ENCODE measurements around the gene CNKSR2. TPM values are rescaled to one million over a fixed set of nuclear protein-coding genes. Genes with fewer than 3 reads are reported as not detected.
A peak's percentile ranks its signal among the peaks of the same experiment; 100 is the strongest.

The CNKSR2 gene
- polyA plus RNA-seq, 4 donors = under 0.01 to 0.27 (median 0.25) TPM; not detected in 1

- no peaks in the 10 kb centered on the region for H3K36me3 ChIP-seq (ENCODE audit: control insufficient read depth in 3 of 3, insufficient read depth in 2 of 3, low read depth in 1 of 3, low read length in 3 of 3)
- WGBS, 3 donors = 12 to 36% (median 21%) methylated on average over 5 to 23 of the region's 23 CpGs
- FAIRE-seq = no peak
- peak overlapping the region in 2 of 3 donors; percentile 75 to 81 for H3K27ac ChIP-seq (ENCODE audit: low read depth in 1 of 3, low read length in 2 of 3)
- peak overlapping the region in 2 of 3 donors; percentile 48 to 62 for H3K4me3 ChIP-seq (ENCODE audit: low read depth in 1 of 3, low read length in 3 of 3)
- peaks cover 0 to 27% (median 0%) of the 10 kb centered on the region in 3 donors for H3K27me3 ChIP-seq (ENCODE audit: control insufficient read depth in 3 of 3, insufficient read depth in 3 of 3, low read length in 3 of 3)
- peaks cover 0 to 3% of the 10 kb centered on the region in 2 donors for H3K9me3 ChIP-seq (ENCODE audit: control insufficient read depth in 2 of 2, insufficient read depth in 1 of 2, low read depth in 1 of 2, low read length in 1 of 2)
- H3K4me1 ChIP-seq (ENCODE audit: control insufficient read depth in 3 of 3, insufficient read depth in 2 of 3, low read depth in 1 of 3, low read length in 2 of 3) = no peaks in the 10 kb centered on the region
- DNase-seq = peak; percentile 53 to 87
These were observed 284.5 kb downstream of the CNKSR2 start for GRCh38 chrX:21658746-21659145.

GRCh38 chrX:21659320-21659719, 285.1 kb downstream of the CNKSR2 start:
- Histone ChIP-seq H3K27me3 (ENCODE audit: control insufficient read depth in 3 of 3, insufficient read depth in 3 of 3, low read length in 3 of 3) (peaks cover 0 to 27% (median 0%) of the 10 kb centered on the region in 3 donors), H3K9me3 (ENCODE audit: control insufficient read depth in 2 of 2, insufficient read depth in 1 of 2, low read depth in 1 of 2, low read length in 1 of 2) (peaks cover 0 to 3% of the 10 kb centered on the region in 2 donors), H3K36me3 (ENCODE audit: control insufficient read depth in 3 of 3, insufficient read depth in 2 of 3, low read depth in 1 of 3, low read length in 3 of 3) (no peaks in the 10 kb centered on the region), H3K4me1 (ENCODE audit: control insufficient read depth in 3 of 3, insufficient read depth in 2 of 3, low read depth in 1 of 3, low read length in 2 of 3) (no peaks in the 10 kb centered on the region), H3K27ac (ENCODE audit: low read depth in 1 of 3, low read length in 2 of 3) (peak overlapping the region in 1 of 3 donors; percentile 75), H3K4me3 (ENCODE audit: low read depth in 1 of 3, low read length in 3 of 3) (peak overlapping the region in 1 of 3 donors; percentile 62)
- DNase-seq (no peak), FAIRE-seq (no peak)
- WGBS, 3 donors = 28 to 69% (median 38%) methylated on average over 3 of the region's 3 CpGs

GRCh38 chrX:21660156-21660555, 285.9 kb downstream of the CNKSR2 start:
- no peaks in the 10 kb centered on the region for H3K36me3 ChIP-seq (ENCODE audit: control insufficient read depth in 3 of 3, insufficient read depth in 2 of 3, low read depth in 1 of 3, low read length in 3 of 3)
- H3K9me3 ChIP-seq (ENCODE audit: control insufficient read depth in 2 of 2, insufficient read depth in 1 of 2, low read depth in 1 of 2, low read length in 1 of 2) = peaks cover 0 to 3% of the 10 kb centered on the region in 2 donors
- peaks cover 0 to 27% (median 0%) of the 10 kb centered on the region in 3 donors for H3K27me3 ChIP-seq (ENCODE audit: control insufficient read depth in 3 of 3, insufficient read depth in 3 of 3, low read length in 3 of 3)
- H3K4me1 ChIP-seq (ENCODE audit: control insufficient read depth in 3 of 3, insufficient read depth in 2 of 3, low read depth in 1 of 3, low read length in 2 of 3) = no peaks in the 10 kb centered on the region
- WGBS, 3 donors = 82 to 89% (median 85%) methylated on average over 2 of the region's 2 CpGs
- H3K4me3 ChIP-seq (ENCODE audit: low read depth in 1 of 3, low read length in 3 of 3) = no peak overlapping the region
- H3K27ac ChIP-seq (ENCODE audit: low read depth in 1 of 3, low read length in 2 of 3) = no peak overlapping the region
- FAIRE-seq (no peak), DNase-seq (no peak)

GRCh38 chrX:21661316-21661715, 287.1 kb downstream of the CNKSR2 start:
- Histone ChIP-seq H3K9me3 (ENCODE audit: control insufficient read depth in 2 of 2, insufficient read depth in 1 of 2, low read depth in 1 of 2, low read length in 1 of 2) (peaks cover 0 to 3% of the 10 kb centered on the region in 2 donors), H3K4me3 (ENCODE audit: low read depth in 1 of 3, low read length in 3 of 3) (no peak overlapping the region), H3K27ac (ENCODE audit: low read depth in 1 of 3, low read length in 2 of 3) (no peak overlapping the region), H3K36me3 (ENCODE audit: control insufficient read depth in 3 of 3, insufficient read depth in 2 of 3, low read depth in 1 of 3, low read length in 3 of 3) (no peaks in the 10 kb centered on the region), H3K4me1 (ENCODE audit: control insufficient read depth in 3 of 3, insufficient read depth in 2 of 3, low read depth in 1 of 3, low read length in 2 of 3) (no peaks in the 10 kb centered on the region), H3K27me3 (ENCODE audit: control insufficient read depth in 3 of 3, insufficient read depth in 3 of 3, low read length in 3 of 3) (peaks cover 0 to 19% (median 0%) of the 10 kb centered on the region in 3 donors)
- no peak for FAIRE-seq
- 61 to 78% (median 61%) methylated on average over 6 of the region's 6 CpGs for WGBS, 3 donors
- DNase-seq = no peak

DNA sequence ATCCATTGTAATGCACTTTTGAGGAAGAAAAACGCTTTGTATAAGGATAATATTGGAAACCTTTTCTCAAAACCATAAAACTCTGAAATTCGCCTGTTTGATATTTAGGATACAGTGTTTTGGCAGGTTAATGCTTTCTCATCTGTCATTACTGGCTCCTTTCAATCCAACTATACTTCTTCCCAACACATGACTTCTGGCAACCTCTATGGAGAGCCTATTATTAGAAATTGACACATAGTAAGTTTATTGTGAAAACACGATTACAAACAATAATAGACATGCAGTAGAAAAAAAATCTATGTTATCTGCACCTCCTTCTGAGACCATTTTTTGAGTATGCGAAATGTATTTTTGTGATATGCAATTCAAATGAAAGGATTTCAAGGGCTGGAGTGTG, 288.5 kb downstream of the CNKSR2 start:
- Histone ChIP-seq H3K4me1 (ENCODE audit: control insufficient read depth in 3 of 3, insufficient read depth in 2 of 3, low read depth in 1 of 3, low read length in 2 of 3) (no peaks in the 10 kb centered on the region), H3K9me3 (ENCODE audit: control insufficient read depth in 2 of 2, insufficient read depth in 1 of 2, low read depth in 1 of 2, low read length in 1 of 2) (no peaks in the 10 kb centered on the region), H3K4me3 (ENCODE audit: low read depth in 1 of 3, low read length in 3 of 3) (no peak overlapping the region), H3K27me3 (ENCODE audit: control insufficient read depth in 3 of 3, insufficient read depth in 3 of 3, low read length in 3 of 3) (peaks cover 0 to 6% (median 0%) of the 10 kb centered on the region in 3 donors), H3K36me3 (ENCODE audit: control insufficient read depth in 3 of 3, insufficient read depth in 2 of 3, low read depth in 1 of 3, low read length in 3 of 3) (no peaks in the 10 kb centered on the region), H3K27ac (ENCODE audit: low read depth in 1 of 3, low read length in 2 of 3) (no peak overlapping the region)
- WGBS, 3 donors = 68 to 79% (median 77%) methylated on average over 4 of the region's 4 CpGs
- FAIRE-seq (no peak), DNase-seq (no peak)

- H3K9me3 ChIP-seq (ENCODE audit: control insufficient read depth in 2 of 2, insufficient read depth in 1 of 2, low read depth in 1 of 2, low read length in 1 of 2) = no peaks in the 10 kb centered on the region
- H3K27me3 ChIP-seq (ENCODE audit: control insufficient read depth in 3 of 3, insufficient read depth in 3 of 3, low read length in 3 of 3) = no peaks in the 10 kb centered on the region
- DNase-seq (no peak), FAIRE-seq (no peak)
- H3K4me1 ChIP-seq (ENCODE audit: control insufficient read depth in 3 of 3, insufficient read depth in 2 of 3, low read depth in 1 of 3, low read length in 2 of 3) = no peaks in the 10 kb centered on the region
- H3K4me3 ChIP-seq (ENCODE audit: low read depth in 1 of 3, low read length in 3 of 3) = no peak overlapping the region
- no peaks in the 10 kb centered on the region for H3K36me3 ChIP-seq (ENCODE audit: control insufficient read depth in 3 of 3, insufficient read depth in 2 of 3, low read depth in 1 of 3, low read length in 3 of 3)
- WGBS, 3 donors = 57 to 89% (median 82%) methylated on average over 4 of the region's 4 CpGs
- no peak overlapping the region for H3K27ac ChIP-seq (ENCODE audit: low read depth in 1 of 3, low read length in 2 of 3)
These were observed 292.0 kb downstream of the CNKSR2 start for GRCh38 chrX:21666252-21666651.

GRCh38 chrX:21666679-21667078, 292.5 kb downstream of the CNKSR2 start:
- FAIRE-seq = no peak
- no peak overlapping the region for H3K4me3 ChIP-seq (ENCODE audit: low read depth in 1 of 3, low read length in 3 of 3)
- 77 to 89% (median 85%) methylated on average over 4 of the region's 4 CpGs for WGBS, 3 donors

GRCh38 chrX:21674430-21675186, 300.4 kb downstream of the CNKSR2 start:
- Histone ChIP-seq H3K36me3 (ENCODE audit: control insufficient read depth in 3 of 3, insufficient read depth in 2 of 3, low read depth in 1 of 3, low read length in 3 of 3) (no peaks in the 10 kb centered on the region), H3K27me3 (ENCODE audit: control insufficient read depth in 3 of 3, insufficient read depth in 3 of 3, low read length in 3 of 3) (no peaks in the 10 kb centered on the region), H3K4me1 (ENCODE audit: control insufficient read depth in 3 of 3, insufficient read depth in 2 of 3, low read depth in 1 of 3, low read length in 2 of 3) (no peaks in the 10 kb centered on the region), H3K9me3 (ENCODE audit: control insufficient read depth in 2 of 2, insufficient read depth in 1 of 2, low read depth in 1 of 2, low read length in 1 of 2) (no peaks in the 10 kb centered on the region), H3K27ac (ENCODE audit: low read depth in 1 of 3, low read length in 2 of 3) (no peak overlapping the region), H3K4me3 (ENCODE audit: low read depth in 1 of 3, low read length in 3 of 3) (no peak overlapping the region)
- DNase-seq = peak; percentile 36 to 64
- no peak for FAIRE-seq
- 41 to 69% (median 41%) methylated on average over 4 of the region's 4 CpGs for WGBS, 3 donors

More at GRCh38 chrX:21666679-21667078, 292.5 kb downstream of the CNKSR2 start:
- Histone ChIP-seq H3K4me1 (ENCODE audit: control insufficient read depth in 3 of 3, insufficient read depth in 2 of 3, low read depth in 1 of 3, low read length in 2 of 3) (no peaks in the 10 kb centered on the region), H3K36me3 (ENCODE audit: control insufficient read depth in 3 of 3, insufficient read depth in 2 of 3, low read depth in 1 of 3, low read length in 3 of 3) (no peaks in the 10 kb centered on the region), H3K27me3 (ENCODE audit: control insufficient read depth in 3 of 3, insufficient read depth in 3 of 3, low read length in 3 of 3) (no peaks in the 10 kb centered on the region), H3K9me3 (ENCODE audit: control insufficient read depth in 2 of 2, insufficient read depth in 1 of 2, low read depth in 1 of 2, low read length in 1 of 2) (no peaks in the 10 kb centered on the region), H3K27ac (ENCODE audit: low read depth in 1 of 3, low read length in 2 of 3) (no peak overlapping the region)
- DNase-seq = no peak
